ENCODE data around the gene HMGXB3. TPM values are rescaled to one million over a fixed set of nuclear protein-coding genes. Genes with fewer than 3 reads are reported as not detected.

The HMGXB3 gene
- polyA plus RNA-seq, 1 donor from 2014 or later, result 66.6 TPM

DNA sequence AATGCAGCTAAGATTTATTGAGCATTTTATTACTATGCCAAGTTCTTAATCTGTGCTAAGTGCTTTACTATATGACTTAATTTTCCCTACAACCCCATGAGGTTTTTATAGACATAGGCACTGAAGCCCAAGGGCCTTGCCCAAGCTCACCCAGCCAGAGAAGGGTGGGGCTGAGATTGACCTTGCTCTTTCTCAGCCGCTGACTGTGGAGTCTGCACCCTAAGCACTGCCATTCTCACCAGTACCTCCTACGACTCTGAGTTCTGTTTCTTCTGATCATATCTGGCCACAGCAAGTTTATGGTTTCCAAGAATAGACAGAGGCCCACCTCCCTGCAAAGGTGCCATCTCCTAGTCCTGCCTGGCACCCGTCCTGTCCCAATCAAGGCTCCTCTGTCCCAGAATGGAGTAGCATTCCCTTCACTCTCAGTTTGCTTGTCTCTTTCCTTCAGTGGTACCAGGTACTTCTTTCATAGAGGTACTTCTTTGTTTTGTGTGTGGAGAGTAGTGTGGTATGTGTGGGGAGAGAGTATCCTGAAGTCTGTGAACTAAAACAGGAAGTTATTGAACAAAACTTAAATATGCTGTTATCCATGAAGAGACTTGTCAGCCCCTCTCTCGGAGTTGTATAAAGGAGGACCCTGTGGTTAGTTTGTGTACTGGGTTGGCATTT lies 43.3 kb downstream of the HMGXB3 start:
- no peaks in the 10 kb centered on the region for H3K9me2 ChIP-seq (ENCODE audit: insufficient read depth, low read length)
- H3K27ac ChIP-seq (ENCODE audit: low read length), result no peak overlapping the region
- no peak overlapping the region for H3K4me2 ChIP-seq (ENCODE audit: low read length)
- H3K36me3 ChIP-seq (ENCODE audit: insufficient read depth, low read length), result peaks cover 17% of the 10 kb centered on the region
- no peak for TF ChIP-seq TAF1 (IDR thresholded peaks at IDR 0.05; ENCODE audit: low read depth)
- no peak for TF ChIP-seq SMC3 (conservative IDR thresholded peaks at IDR 0.05; ENCODE audit: poor library complexity)
- no peak for TF ChIP-seq EZH2 (IDR thresholded peaks at IDR 0.05; ENCODE audit: borderline replicate concordance, insufficient read depth, low read length, poor library complexity, severe bottlenecking)
- no peak for TF ChIP-seq RAD21 (conservative IDR thresholded peaks at IDR 0.05)
- no peak for TF ChIP-seq MXI1 (conservative IDR thresholded peaks at IDR 0.05; ENCODE audit: poor library complexity, severe bottlenecking)
- no peak for TF ChIP-seq EP300 (conservative IDR thresholded peaks at IDR 0.05; ENCODE audit: poor library complexity, severe bottlenecking)
- TF ChIP-seq, protein P1, sequence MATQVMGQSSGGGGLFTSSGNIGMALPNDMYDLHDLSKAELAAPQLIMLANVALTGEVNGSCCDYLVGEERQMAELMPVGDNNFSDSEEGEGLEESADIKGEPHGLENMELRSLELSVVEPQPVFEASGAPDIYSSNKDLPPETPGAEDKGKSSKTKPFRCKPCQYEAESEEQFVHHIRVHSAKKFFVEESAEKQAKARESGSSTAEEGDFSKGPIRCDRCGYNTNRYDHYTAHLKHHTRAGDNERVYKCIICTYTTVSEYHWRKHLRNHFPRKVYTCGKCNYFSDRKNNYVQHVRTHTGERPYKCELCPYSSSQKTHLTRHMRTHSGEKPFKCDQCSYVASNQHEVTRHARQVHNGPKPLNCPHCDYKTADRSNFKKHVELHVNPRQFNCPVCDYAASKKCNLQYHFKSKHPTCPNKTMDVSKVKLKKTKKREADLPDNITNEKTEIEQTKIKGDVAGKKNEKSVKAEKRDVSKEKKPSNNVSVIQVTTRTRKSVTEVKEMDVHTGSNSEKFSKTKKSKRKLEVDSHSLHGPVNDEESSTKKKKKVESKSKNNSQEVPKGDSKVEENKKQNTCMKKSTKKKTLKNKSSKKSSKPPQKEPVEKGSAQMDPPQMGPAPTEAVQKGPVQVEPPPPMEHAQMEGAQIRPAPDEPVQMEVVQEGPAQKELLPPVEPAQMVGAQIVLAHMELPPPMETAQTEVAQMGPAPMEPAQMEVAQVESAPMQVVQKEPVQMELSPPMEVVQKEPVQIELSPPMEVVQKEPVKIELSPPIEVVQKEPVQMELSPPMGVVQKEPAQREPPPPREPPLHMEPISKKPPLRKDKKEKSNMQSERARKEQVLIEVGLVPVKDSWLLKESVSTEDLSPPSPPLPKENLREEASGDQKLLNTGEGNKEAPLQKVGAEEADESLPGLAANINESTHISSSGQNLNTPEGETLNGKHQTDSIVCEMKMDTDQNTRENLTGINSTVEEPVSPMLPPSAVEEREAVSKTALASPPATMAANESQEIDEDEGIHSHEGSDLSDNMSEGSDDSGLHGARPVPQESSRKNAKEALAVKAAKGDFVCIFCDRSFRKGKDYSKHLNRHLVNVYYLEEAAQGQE (IDR thresholded peaks at IDR 0.05; ENCODE audit: borderline replicate concordance), result no peak
- TF ChIP-seq, protein P2, sequence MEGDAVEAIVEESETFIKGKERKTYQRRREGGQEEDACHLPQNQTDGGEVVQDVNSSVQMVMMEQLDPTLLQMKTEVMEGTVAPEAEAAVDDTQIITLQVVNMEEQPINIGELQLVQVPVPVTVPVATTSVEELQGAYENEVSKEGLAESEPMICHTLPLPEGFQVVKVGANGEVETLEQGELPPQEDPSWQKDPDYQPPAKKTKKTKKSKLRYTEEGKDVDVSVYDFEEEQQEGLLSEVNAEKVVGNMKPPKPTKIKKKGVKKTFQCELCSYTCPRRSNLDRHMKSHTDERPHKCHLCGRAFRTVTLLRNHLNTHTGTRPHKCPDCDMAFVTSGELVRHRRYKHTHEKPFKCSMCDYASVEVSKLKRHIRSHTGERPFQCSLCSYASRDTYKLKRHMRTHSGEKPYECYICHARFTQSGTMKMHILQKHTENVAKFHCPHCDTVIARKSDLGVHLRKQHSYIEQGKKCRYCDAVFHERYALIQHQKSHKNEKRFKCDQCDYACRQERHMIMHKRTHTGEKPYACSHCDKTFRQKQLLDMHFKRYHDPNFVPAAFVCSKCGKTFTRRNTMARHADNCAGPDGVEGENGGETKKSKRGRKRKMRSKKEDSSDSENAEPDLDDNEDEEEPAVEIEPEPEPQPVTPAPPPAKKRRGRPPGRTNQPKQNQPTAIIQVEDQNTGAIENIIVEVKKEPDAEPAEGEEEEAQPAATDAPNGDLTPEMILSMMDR (IDR thresholded peaks at IDR 0.05; ENCODE audit: poor library complexity, severe bottlenecking), result no peak
- TF ChIP-seq POLR2AphosphoS5 (IDR thresholded peaks at IDR 0.05), result no peak
- H3K4me3 ChIP-seq (ENCODE audit: low read length), result no peak overlapping the region
- H3K79me2 ChIP-seq (replicated peaks; ENCODE audit: insufficient read depth, low read length), result no peaks in the 10 kb centered on the region
- H2AFZ ChIP-seq (ENCODE audit: low read depth, low read length), result no peak overlapping the region
- H3F3A ChIP-seq (ENCODE audit: insufficient read depth, low read length, poor library complexity, severe bottlenecking), result no peaks in the 10 kb centered on the region
- no peaks in the 10 kb centered on the region for H3K27me3 ChIP-seq (ENCODE audit: insufficient read depth, low read depth, low read length)
- H3K9ac ChIP-seq (ENCODE audit: low read length), result no peak overlapping the region
- H4K20me1 ChIP-seq (ENCODE audit: insufficient read depth), result no peaks in the 10 kb centered on the region
- H3K9me3 ChIP-seq (ENCODE audit: low read length), result no peaks in the 10 kb centered on the region

DNA sequence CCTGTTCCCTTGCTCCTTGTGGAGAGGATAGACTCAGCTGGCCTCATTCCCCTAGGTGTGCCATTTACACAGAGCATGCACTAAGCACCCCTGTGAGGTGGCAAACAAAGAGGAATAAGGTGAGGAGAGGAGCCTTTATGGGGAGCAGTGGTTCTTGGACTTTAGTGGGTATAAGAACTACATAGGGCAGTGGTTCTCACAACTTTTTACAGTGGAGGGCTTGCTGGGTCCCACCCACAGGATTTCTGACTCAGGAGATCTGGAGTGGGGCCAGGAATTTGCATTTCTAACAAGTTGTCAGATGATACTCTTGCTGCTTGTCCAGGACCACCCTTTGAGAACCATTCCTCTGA lies 43.8 kb downstream of the HMGXB3 start:
- H3K4me3 ChIP-seq (ENCODE audit: low read length), result no peak overlapping the region

More for the DNA sequence above, 43.8 kb downstream of the HMGXB3 start:
- H3K4me2 ChIP-seq (ENCODE audit: low read length), result no peak overlapping the region
- H3K79me2 ChIP-seq (replicated peaks; ENCODE audit: insufficient read depth, low read length), result no peaks in the 10 kb centered on the region
- H3K9me2 ChIP-seq (ENCODE audit: insufficient read depth, low read length), result no peaks in the 10 kb centered on the region
- H3K36me3 ChIP-seq (ENCODE audit: insufficient read depth, low read length), result peaks cover 17% of the 10 kb centered on the region
- H3K9ac ChIP-seq (ENCODE audit: low read length), result no peak overlapping the region
- no peaks in the 10 kb centered on the region for H4K20me1 ChIP-seq (ENCODE audit: insufficient read depth)
- no peaks in the 10 kb centered on the region for H3K27me3 ChIP-seq (ENCODE audit: insufficient read depth, low read depth, low read length)
- no peak overlapping the region for H3K27ac ChIP-seq (ENCODE audit: low read length)
- no peak for TF ChIP-seq TAF1 (IDR thresholded peaks at IDR 0.05; ENCODE audit: low read depth)
- TF ChIP-seq, protein P1 (IDR thresholded peaks at IDR 0.05; ENCODE audit: borderline replicate concordance), result no peak
- TF ChIP-seq, protein P2 (IDR thresholded peaks at IDR 0.05; ENCODE audit: poor library complexity, severe bottlenecking), result no peak
- no peak for TF ChIP-seq POLR2AphosphoS5 (IDR thresholded peaks at IDR 0.05)
- TF ChIP-seq RAD21 (conservative IDR thresholded peaks at IDR 0.05), result no peak
- no peaks in the 10 kb centered on the region for H3F3A ChIP-seq (ENCODE audit: insufficient read depth, low read length, poor library complexity, severe bottlenecking)
- H3K9me3 ChIP-seq (ENCODE audit: low read length), result no peaks in the 10 kb centered on the region
- no peak overlapping the region for H2AFZ ChIP-seq (ENCODE audit: low read depth, low read length)
